Karpas-422 (cell line): Measurements from ENCODE around the gene DDX52. TPM values are rescaled to one million over a fixed set of nuclear protein-coding genes. Genes with fewer than 3 reads are reported as not detected.

Experiments used
- DNase-seq: peaks from one replicate; pipeline ENCODE4 v3.0.0-alpha.2; 2015
- H2AFZ ChIP-seq: fragments of 200-600 bp; sonication (generic); 2 replicates; pipeline ENCODE4 v1.6.1; 2014; ENCODE audit warnings: antibody characterized with exemption, low read length, mixed read lengths
- H3K27ac ChIP-seq: fragments of 200-600 bp; sonication (generic); 2 replicates; pipeline ENCODE4 v1.5.1; 2014; ENCODE audit warnings: mild to moderate bottlenecking, low read length, moderate library complexity
- H3K27me3 ChIP-seq: fragments of 200-600 bp; sonication (generic); 2 replicates; pipeline ENCODE4 v1.6.1; 2014; ENCODE audit warnings: low read length, mixed read lengths
- H3K36me3 ChIP-seq: fragments of 200-600 bp; sonication (generic); 2 replicates; pipeline ENCODE4 v1.6.1; 2014; ENCODE audit warnings: low read length, mixed read lengths; ENCODE audit not compliant: insufficient read depth
- H3K4me1 ChIP-seq: fragments of 200-600 bp; sonication (generic); 2 replicates; pipeline ENCODE4 v1.6.1; 2014; ENCODE audit warnings: mild to moderate bottlenecking, low read length, mixed read lengths
- H3K4me2 ChIP-seq: fragments of 200-600 bp; sonication (generic); 2 replicates; pipeline ENCODE4 v1.6.1; 2014; ENCODE audit warnings: low read length, low read depth, mild to moderate bottlenecking; ENCODE audit not compliant: poor library complexity, severe bottlenecking
- H3K4me3 ChIP-seq: fragments of 200-600 bp; sonication (generic); 2 replicates; pipeline ENCODE4 v1.5.1; 2014; ENCODE audit warnings: mild to moderate bottlenecking, antibody characterized with exemption, low read length, mixed read lengths
- H3K79me2 ChIP-seq: fragments of 200-600 bp; sonication (generic); 2 replicates; pipeline ENCODE4 v1.6.1; 2014; ENCODE audit warnings: mild to moderate bottlenecking, low read length, mixed read lengths
- H3K9ac ChIP-seq: fragments of 200-600 bp; sonication (generic); 2 replicates; pipeline ENCODE4 v1.6.0; 2014; ENCODE audit warnings: low read length
- H3K9me2 ChIP-seq: fragments of 200-600 bp; sonication (generic), shearing (Covaris generic); replicated peaks from 2 replicates; pipeline ENCODE4 v1.6.0; 2014; ENCODE audit warnings: mild to moderate bottlenecking, low read length, moderate library complexity; ENCODE audit not compliant: insufficient read depth
- H3K9me3 ChIP-seq: fragments of 300-700, 200-600 bp; sonication (generic); 2 replicates; pipeline ENCODE4 v1.6.1; 2014; ENCODE audit warnings: low read length, mixed read lengths
- H4K20me1 ChIP-seq: fragments of 200-600 bp; sonication (generic); 2 replicates; pipeline ENCODE4 v1.6.1; 2014; ENCODE audit warnings: mild to moderate bottlenecking, antibody characterized with exemption, low read length, low read depth; ENCODE audit not compliant: insufficient read depth
- total RNA-seq: library from RNA; depleted of rRNA; stranded (reverse); fragments of >200 nt; shearing (Covaris generic); gene quantifications from 2 replicates; pipeline ENCODE4 v1.2.3, GENCODE V29; 2014; ENCODE audit warnings: low replicate concordance

The DDX52 gene
- total RNA-seq, 1 experiment from 2014 or later = 40.8 TPM

DNA sequence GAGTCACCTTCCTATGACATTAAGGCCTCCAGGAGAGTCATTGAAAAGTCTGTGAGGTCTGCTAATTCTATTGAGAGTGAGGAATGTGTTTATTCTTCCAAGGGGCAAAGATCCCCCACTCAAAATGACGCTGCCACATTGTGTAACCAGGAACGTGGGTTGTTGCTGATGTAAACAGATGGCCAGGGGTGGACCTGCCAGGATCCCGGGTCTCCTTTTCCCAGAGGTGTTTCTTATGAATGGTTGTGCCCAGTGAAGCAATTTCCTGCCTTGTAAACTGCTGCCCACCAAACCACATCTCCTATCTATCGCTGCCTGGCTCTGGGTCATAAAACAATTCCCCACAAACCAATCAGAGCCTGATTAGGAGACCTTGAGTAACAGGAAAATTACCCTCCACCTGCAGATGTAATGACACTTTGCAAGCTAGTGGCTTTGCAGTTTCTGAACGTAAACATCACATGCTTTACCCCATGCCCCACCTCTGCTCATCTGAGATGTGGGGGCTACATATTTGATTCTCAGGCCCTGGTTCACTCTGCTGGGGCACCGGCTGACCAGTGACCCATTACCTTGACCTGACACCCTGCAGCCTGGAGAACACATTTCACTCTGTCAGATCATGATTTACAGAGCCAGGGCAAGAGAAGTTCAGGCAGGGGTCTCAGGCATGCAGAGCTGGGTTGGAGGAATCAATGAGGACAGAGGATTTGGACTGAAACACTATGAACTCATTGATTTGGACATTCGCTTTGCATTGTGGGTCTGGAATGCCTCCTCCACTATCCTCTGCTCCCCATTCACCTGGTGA, 33.1 kb upstream of the DDX52 start:
- H3K27ac ChIP-seq = no peak overlapping the region
- H3K9ac ChIP-seq = no peak overlapping the region
- DNase-seq = no peak
- no peak overlapping the region for H3K4me3 ChIP-seq
- H3K9me3 ChIP-seq = peaks cover 4% of the 10 kb centered on the region; the same call in 1 of the 2 replicates
- H2AFZ ChIP-seq = no peak overlapping the region
- no peaks in the 10 kb centered on the region for H3K9me2 ChIP-seq
- H3K27me3 ChIP-seq = no peaks in the 10 kb centered on the region
- H3K79me2 ChIP-seq = no peaks in the 10 kb centered on the region
- no peaks in the 10 kb centered on the region for H3K36me3 ChIP-seq
- H3K4me1 ChIP-seq = peaks cover 18% of the 10 kb centered on the region
- H3K4me2 ChIP-seq = peak overlapping the region; percentile 16
- no peaks in the 10 kb centered on the region for H4K20me1 ChIP-seq

- no peaks in the 10 kb centered on the region for H3K27me3 ChIP-seq
- no peak overlapping the region for H3K9ac ChIP-seq
- no peaks in the 10 kb centered on the region for H3K36me3 ChIP-seq
- no peak for DNase-seq
- H3K9me2 ChIP-seq = no peaks in the 10 kb centered on the region
- H3K9me3 ChIP-seq = peaks cover 4% of the 10 kb centered on the region; the same call in 1 of the 2 replicates
- H3K4me2 ChIP-seq = no peak overlapping the region
- H3K79me2 ChIP-seq = no peaks in the 10 kb centered on the region
- H3K27ac ChIP-seq = no peak overlapping the region
- H3K4me1 ChIP-seq = peaks cover 18% of the 10 kb centered on the region
- H3K4me3 ChIP-seq = no peak overlapping the region
- H2AFZ ChIP-seq = no peak overlapping the region
- no peaks in the 10 kb centered on the region for H4K20me1 ChIP-seq
These were observed 31.3 kb upstream of the DDX52 start for GRCh38 chr17:37674511-37674910.

GRCh38 chr17:37673386-37673785, 30.1 kb upstream of the DDX52 start:
- H3K4me1 ChIP-seq = peaks cover 18% of the 10 kb centered on the region
- H3K36me3 ChIP-seq = no peaks in the 10 kb centered on the region
- DNase-seq = no peak
- no peaks in the 10 kb centered on the region for H3K27me3 ChIP-seq
- no peaks in the 10 kb centered on the region for H4K20me1 ChIP-seq
- no peak overlapping the region for H3K27ac ChIP-seq
- H2AFZ ChIP-seq = no peak overlapping the region
- peaks cover under 1% of the 10 kb centered on the region; the same call in 1 of the 2 replicates for H3K9me3 ChIP-seq
- H3K9ac ChIP-seq = no peak overlapping the region
- H3K4me2 ChIP-seq = no peak overlapping the region
- no peak overlapping the region for H3K4me3 ChIP-seq
- H3K79me2 ChIP-seq = no peaks in the 10 kb centered on the region
- H3K9me2 ChIP-seq = no peaks in the 10 kb centered on the region

DNA sequence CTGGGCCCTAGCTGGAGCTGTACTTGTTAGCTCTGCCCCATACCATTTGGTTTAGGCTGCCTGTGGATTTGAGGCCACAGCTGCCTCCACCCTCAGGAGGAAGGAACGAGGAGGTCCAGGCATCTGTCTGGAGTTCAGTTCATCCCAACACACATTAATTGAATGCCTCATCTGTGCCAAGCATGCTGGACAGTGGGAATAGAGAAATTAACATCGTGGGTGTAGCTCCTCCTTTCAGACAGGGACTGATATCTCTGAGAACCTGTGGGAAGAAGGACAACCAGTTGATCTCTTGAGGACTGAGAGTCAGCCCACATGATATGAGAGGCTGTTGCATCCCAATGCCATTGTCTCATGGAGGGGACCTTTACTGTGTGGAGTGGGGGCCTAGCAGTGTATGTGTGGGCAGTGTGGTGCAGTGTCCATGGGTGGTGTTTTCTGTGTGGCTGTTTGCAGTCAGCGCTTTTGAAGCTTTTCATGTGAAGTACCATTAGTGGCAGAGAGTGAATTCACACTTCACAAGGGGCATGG, 29.4 kb upstream of the DDX52 start:
- H3K9me2 ChIP-seq = no peaks in the 10 kb centered on the region
- DNase-seq = no peak
- H3K9me3 ChIP-seq = no peaks in the 10 kb centered on the region
- H3K4me1 ChIP-seq = peaks cover 18% of the 10 kb centered on the region
- no peak overlapping the region for H3K4me3 ChIP-seq
- no peak overlapping the region for H3K9ac ChIP-seq
- H3K79me2 ChIP-seq = no peaks in the 10 kb centered on the region
- H3K27ac ChIP-seq = no peak overlapping the region
- no peak overlapping the region for H2AFZ ChIP-seq
- H3K27me3 ChIP-seq = no peaks in the 10 kb centered on the region
- H4K20me1 ChIP-seq = no peaks in the 10 kb centered on the region
- H3K36me3 ChIP-seq = no peaks in the 10 kb centered on the region
- H3K4me2 ChIP-seq = no peak overlapping the region

DNA sequence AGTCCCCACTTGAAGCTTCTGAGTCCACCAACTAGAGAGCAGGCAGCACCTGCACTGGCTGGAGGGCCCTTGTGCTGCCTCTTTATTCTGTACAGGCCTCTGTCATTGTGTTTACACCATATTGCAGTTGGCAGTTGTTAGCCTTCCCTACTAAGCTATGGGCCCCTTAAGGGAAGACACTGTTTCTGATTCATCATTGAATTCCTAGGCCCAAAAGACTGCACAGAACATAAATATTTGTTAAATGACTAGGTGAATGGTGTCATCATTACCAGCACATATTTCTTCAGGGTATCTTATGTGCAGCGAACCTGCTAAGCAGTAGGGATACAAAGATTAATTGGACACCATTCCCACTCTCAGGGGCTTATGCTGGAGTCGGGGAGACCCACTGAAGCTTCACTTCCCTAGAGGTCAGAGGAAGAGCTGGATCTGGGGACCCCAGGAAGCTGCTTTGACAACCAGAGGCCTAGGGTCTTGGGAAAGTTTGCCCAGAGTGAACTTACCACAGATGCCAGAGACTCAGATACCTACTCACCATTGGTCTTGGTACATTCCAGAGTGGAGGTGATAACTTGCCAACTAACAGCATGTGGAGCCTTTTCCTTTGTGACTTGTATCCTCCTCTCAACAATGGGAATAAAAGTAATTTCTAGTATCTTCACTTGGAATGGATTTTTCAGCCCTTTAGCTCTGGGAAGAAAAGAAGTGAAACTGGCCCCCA, 28.7 kb upstream of the DDX52 start:
- no peaks in the 10 kb centered on the region for H3K9me3 ChIP-seq
- no peaks in the 10 kb centered on the region for H3K27me3 ChIP-seq
- H2AFZ ChIP-seq = no peak overlapping the region
- no peaks in the 10 kb centered on the region for H4K20me1 ChIP-seq
- DNase-seq = no peak
- no peak overlapping the region for H3K9ac ChIP-seq
- no peak overlapping the region for H3K4me3 ChIP-seq
- no peak overlapping the region for H3K27ac ChIP-seq
- no peaks in the 10 kb centered on the region for H3K9me2 ChIP-seq
- H3K79me2 ChIP-seq = no peaks in the 10 kb centered on the region
- H3K4me2 ChIP-seq = no peak overlapping the region
- peaks cover 12% of the 10 kb centered on the region for H3K4me1 ChIP-seq
- no peaks in the 10 kb centered on the region for H3K36me3 ChIP-seq

GRCh38 chr17:37671028-37671823, 28.0 kb upstream of the DDX52 start:
- Histone ChIP-seq H3K27me3 (no peaks in the 10 kb centered on the region), H3K4me3 (no peak overlapping the region), H3K36me3 (no peaks in the 10 kb centered on the region), H4K20me1 (no peaks in the 10 kb centered on the region), H3K9me2 (no peaks in the 10 kb centered on the region), H3K79me2 (no peaks in the 10 kb centered on the region), H3K27ac (no peak overlapping the region), H3K4me2 (no peak overlapping the region), H3K9me3 (no peaks in the 10 kb centered on the region), H3K9ac (no peak overlapping the region), H3K4me1 (peaks cover 5% of the 10 kb centered on the region), H2AFZ (no peak overlapping the region)
- no peak for DNase-seq

- H3K27me3 ChIP-seq = no peaks in the 10 kb centered on the region
- H3K27ac ChIP-seq = no peak overlapping the region
- no peaks in the 10 kb centered on the region for H3K79me2 ChIP-seq
- no peak overlapping the region for H2AFZ ChIP-seq
- H3K9me3 ChIP-seq = no peaks in the 10 kb centered on the region
- no peak overlapping the region for H3K4me2 ChIP-seq
- no peaks in the 10 kb centered on the region for H4K20me1 ChIP-seq
- DNase-seq = no peak
- H3K4me3 ChIP-seq = no peak overlapping the region
- no peaks in the 10 kb centered on the region for H3K36me3 ChIP-seq
- H3K4me1 ChIP-seq = no peaks in the 10 kb centered on the region
- H3K9ac ChIP-seq = no peak overlapping the region
- no peaks in the 10 kb centered on the region for H3K9me2 ChIP-seq
These were observed 23.8 kb upstream of the DDX52 start for GRCh38 chr17:37667039-37667438.

DNA sequence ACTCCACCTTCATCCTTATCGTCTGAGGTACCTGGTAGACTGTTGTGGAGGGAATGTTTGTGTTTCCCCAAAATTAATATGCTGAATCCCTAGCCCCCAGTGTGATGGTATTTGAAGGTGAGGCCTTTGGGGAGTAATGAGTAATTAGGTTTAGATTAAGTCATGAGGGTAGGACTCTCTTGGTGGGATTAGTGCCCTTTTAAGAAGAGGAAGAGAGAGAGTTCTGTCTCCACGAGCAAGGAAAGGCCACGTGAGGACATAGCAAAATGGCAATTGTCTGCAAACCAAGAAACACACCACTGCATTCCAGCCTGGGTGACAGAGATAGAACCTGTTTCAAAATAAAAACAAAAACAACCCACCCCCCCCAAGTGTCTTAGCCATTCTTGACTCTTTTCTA, 21.0 kb upstream of the DDX52 start:
- Histone ChIP-seq H3K4me2 (no peak overlapping the region), H3K9ac (no peak overlapping the region), H4K20me1 (no peaks in the 10 kb centered on the region), H3K9me3 (no peaks in the 10 kb centered on the region), H3K4me1 (no peaks in the 10 kb centered on the region), H3K27me3 (no peaks in the 10 kb centered on the region), H3K79me2 (no peaks in the 10 kb centered on the region), H3K27ac (no peak overlapping the region), H2AFZ (no peak overlapping the region), H3K4me3 (no peak overlapping the region), H3K9me2 (no peaks in the 10 kb centered on the region), H3K36me3 (no peaks in the 10 kb centered on the region)
- no peak for DNase-seq
